NCI-H526 treated with DMSO at 0.1 percent for 48 hours (cell line): Measurements from ENCODE around the gene RSRC1.
"Not testable (repeated sequence)": the region's sequence is repeated elsewhere in the genome, so short reads cannot be mapped to it uniquely, and the experiment has no call there.

ENCODE experiments used
- DNase-seq: peaks from one replicate; lab custom pipeline; 2025; lab: John Stamatoyannopoulos, UW

The RSRC1 gene

GRCh38 chr3:158228942-158229341 is 119.1 kb downstream of the RSRC1 start:
- DNase-seq: not testable (repeated sequence)

GRCh38 chr3:158233791-158234190 is 123.9 kb downstream of the RSRC1 start:
- no peak for DNase-seq

DNA sequence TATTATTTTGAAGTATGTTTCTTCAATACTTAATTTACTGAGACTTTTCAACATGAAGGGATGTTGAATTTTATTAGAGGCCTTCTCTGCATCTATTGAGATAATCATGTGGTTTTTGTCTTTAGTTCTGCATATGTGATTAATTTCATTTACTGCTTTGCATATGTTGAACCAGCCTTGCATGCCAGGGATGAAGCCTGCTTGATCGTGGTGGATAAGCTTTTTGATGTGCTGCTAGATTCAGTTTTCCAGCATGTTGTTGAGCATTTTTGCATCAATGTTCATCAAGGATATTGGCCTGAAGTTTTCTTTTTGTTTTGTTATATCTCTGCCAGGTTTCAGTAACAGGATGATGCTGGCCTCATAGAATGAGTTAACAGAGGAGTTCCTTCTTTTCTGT is 134.4 kb downstream of the RSRC1 start:
- DNase-seq: no peak

DNA sequence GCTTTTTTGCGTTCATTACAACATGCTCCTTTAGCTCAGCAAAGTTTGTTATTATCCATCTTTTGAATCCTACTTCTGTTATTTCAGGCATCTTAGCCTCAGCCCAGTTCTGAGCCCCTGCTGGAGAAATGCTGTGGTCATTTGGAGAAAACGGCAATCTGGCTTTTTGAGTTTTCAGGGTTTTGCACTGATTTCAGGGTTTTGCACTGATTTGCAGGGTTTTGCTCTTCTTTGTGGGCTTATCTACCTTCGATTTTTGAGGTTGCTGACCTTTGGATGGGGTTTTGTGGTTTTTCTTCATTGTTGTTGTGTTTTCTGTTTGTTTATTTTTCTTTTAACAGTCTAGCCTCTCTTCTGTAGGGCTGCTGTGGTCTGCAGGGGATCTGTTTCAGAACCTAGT is 137.4 kb downstream of the RSRC1 start:
- no peak for DNase-seq

- no peak for DNase-seq
These were observed 138.4 kb downstream of the RSRC1 start for GRCh38 chr3:158248261-158248660.

GRCh38 chr3:158249183-158249582 is 139.3 kb downstream of the RSRC1 start:
- no peak for DNase-seq

GRCh38 chr3:158258619-158259018 is 148.7 kb downstream of the RSRC1 start:
- DNase-seq: no peak

DNA sequence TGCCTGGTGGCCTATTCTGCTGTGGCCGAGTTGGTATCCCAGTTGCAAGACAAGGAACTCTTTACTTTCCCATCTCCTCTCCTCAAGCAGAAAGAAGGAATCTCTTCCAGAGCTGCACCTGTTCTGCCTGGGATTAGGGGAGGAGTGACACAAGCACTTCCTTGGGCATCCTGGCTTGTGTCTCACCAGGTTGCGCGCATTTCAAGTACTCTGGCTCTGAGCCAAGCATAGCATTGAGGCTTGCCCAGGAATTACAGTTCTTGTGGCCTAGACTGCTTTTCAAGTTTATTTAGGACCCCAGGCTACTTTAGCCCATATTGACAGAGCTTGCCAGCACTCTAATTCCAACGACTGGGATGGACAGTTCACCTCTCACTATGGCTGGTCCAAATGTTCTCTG is 150.5 kb downstream of the RSRC1 start:
- DNase-seq: no peak

DNA sequence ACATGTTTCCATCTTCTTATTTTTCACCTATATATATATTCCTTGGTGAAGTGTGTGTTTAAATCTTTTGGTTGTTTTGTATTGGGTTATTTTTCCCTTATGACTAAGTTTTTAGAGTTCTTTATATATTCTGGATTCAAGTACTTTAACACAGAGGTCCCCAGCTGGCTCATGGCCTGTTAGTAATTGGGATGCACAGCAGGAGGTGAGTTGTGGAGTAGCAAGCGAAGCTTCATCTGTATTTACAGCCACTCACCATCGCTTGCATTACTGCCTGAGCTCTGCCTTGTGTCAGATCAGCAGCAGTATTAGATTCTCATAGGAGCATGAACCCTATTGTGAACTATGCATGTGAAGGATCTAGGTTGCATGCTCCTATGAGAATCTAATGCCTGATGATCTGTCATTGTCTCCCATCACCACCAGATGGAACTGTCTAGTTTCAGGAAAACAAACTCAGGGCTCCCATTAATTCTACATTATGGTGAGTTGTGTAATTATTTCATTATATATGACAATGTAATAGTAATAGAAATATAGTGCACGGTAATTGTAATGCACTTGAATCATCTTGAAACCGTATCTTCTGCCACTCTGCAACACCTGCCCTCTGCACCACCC is 151.6 kb downstream of the RSRC1 start:
- DNase-seq: no peak

GRCh38 chr3:158264894-158265293 is 155.0 kb downstream of the RSRC1 start:
- DNase-seq: no peak

DNA sequence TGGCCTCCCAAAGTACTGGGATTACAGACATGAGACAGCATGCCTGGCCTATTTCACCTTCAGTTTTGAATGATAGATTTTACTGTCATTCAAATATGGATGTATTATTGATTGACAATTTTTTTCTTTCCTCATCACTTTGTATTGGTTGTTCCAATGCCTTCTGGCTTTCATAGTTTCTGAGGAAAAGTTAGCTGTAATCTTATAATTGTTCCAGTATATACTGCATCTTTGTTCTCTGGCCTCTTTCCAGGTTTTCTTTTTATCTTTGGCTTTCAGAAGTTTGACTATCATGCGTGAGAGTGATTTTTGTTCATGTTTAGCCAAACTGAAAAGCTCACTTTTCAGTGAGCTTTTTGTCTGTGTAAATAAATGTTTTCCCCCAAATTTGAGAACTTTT is 157.1 kb downstream of the RSRC1 start:
- no peak for DNase-seq

- DNase-seq: no peak
These were observed 160.1 kb downstream of the RSRC1 start for GRCh38 chr3:158269942-158270341.

GRCh38 chr3:158272081-158272480 is 162.2 kb downstream of the RSRC1 start:
- no peak for DNase-seq

- no peak for DNase-seq
These were observed 163.8 kb downstream of the RSRC1 start for GRCh38 chr3:158273656-158274055.

- DNase-seq: no peak
These were observed 168.3 kb downstream of the RSRC1 start for GRCh38 chr3:158278187-158278586.

GRCh38 chr3:158279609-158280008 is 169.7 kb downstream of the RSRC1 start:
- DNase-seq: no peak

GRCh38 chr3:158295771-158296170 is 185.9 kb downstream of the RSRC1 start:
- DNase-seq: no peak

DNA sequence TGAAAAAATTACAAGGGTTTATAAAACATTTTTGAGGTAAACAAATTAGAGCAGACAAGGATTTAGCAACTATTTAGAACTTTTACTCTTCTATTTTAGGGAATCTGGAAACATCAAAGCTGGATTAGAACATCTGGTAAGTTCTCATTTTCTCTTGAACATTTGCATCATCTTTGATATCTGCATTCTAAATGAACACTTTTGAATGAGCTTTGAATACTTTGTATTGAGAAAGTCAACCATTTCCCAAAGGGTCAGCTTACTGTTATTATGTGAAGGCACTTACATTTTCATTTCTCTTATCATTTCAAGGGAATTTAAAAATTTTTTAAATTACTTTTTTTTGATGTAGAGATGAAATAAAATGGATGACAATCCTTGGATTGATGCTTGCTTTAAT is 188.1 kb downstream of the RSRC1 start:
- no peak for DNase-seq

DNA sequence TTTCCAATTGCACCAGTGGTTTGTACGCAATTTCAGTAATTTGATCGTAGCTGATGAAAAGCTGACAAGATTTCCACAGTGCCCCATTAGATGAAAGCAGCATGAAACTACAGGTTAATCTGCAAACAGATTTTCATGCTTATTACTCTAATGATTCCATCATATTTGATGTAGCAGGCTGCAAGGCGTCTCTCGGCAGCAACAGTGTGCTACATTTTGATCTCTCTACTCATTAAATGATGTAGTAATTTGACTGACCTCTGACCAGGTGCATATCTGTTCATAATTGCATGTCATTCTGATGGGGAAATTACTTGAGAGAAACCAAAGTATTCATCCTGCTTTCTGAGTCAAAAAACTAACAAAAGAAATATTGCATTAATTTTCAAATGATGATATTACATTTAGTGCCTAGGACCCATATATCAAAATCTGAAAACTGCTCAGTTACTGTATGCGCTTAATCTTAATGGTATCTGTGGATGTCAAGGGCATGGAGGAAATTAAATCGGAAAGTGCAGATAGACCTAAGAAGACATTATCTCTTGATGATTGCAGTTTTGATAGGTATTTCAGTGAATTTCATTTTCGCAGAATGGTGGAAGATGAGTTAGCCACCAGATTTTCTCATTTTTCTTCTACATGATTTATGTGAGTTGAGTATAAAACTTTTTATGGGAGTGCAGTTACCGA is 198.5 kb downstream of the RSRC1 start:
- no peak for DNase-seq

- no peak for DNase-seq
These were observed 202.8 kb downstream of the RSRC1 start for GRCh38 chr3:158312560-158313141.

- DNase-seq: peak; percentile 34
These were observed 203.5 kb downstream of the RSRC1 start for GRCh38 chr3:158313338-158313927.

GRCh38 chr3:158314426-158315357 is 204.8 kb downstream of the RSRC1 start:
- DNase-seq: no peak
